ENCODE results near the gene TCTA. TPM values are rescaled to one million over a fixed set of nuclear protein-coding genes. Genes with fewer than 3 reads are reported as not detected.

Gene TCTA
- total and polyA plus RNA-seq, 10 of the 15 experiments (the other 5 are each of a cell fraction or from before 2014, with no cell fraction given), result 6.5 to 30.5 (median 18.3) TPM

DNA sequence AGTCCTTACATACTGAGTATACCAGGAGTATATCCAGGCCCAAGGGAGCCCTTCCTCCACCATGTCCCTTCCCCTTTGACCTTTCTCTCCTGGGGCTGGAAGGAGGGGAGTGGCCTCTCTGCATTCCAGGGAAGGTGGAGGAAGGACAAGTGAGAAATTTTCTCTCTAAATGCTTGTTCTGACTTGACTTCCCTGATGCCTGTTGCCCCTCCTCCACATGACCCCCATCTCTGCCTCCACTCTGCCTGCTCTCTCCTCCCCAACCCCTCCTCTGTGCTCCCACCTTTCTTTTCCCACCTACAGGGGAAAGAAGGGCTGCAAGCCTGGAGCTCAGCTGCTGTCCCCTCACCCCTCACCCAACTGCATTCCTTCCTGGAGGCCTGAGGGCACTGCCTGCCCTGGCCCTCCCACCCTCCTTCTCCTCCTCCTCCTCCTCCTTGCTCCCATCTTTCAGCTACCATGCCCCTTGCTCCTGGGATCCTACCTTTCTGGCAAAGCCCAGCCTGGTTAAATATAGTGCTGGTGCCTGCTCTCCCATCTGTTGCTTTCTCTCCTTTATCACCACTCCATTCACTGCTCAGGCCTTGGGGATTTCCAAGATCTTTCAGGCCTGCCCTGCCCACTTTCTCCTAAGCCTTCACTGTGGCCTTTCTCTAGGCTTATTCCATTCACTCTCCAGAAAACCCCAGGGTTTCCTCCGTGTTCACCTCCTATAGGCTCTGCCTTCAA lies 49.4 kb downstream of the TCTA start (continued):
- TF ChIP-seq, protein P1, sequence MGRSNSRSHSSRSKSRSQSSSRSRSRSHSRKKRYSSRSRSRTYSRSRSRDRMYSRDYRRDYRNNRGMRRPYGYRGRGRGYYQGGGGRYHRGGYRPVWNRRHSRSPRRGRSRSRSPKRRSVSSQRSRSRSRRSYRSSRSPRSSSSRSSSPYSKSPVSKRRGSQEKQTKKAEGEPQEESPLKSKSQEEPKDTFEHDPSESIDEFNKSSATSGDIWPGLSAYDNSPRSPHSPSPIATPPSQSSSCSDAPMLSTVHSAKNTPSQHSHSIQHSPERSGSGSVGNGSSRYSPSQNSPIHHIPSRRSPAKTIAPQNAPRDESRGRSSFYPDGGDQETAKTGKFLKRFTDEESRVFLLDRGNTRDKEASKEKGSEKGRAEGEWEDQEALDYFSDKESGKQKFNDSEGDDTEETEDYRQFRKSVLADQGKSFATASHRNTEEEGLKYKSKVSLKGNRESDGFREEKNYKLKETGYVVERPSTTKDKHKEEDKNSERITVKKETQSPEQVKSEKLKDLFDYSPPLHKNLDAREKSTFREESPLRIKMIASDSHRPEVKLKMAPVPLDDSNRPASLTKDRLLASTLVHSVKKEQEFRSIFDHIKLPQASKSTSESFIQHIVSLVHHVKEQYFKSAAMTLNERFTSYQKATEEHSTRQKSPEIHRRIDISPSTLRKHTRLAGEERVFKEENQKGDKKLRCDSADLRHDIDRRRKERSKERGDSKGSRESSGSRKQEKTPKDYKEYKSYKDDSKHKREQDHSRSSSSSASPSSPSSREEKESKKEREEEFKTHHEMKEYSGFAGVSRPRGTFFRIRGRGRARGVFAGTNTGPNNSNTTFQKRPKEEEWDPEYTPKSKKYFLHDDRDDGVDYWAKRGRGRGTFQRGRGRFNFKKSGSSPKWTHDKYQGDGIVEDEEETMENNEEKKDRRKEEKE (IDR thresholded peaks at IDR 0.05), result no peak
- TF ChIP-seq TARDBP (IDR thresholded peaks at IDR 0.05; ENCODE audit: borderline replicate concordance) (no peak), CBX5 (IDR thresholded peaks at IDR 0.05; ENCODE audit: low read depth) (no peak), WRNIP1 (IDR thresholded peaks at IDR 0.05; ENCODE audit: borderline replicate concordance, low read depth, low read length) (no peak), SMC3 (IDR thresholded peaks at IDR 0.05; ENCODE audit: borderline replicate concordance, low read length) (no peak), TCF12 (IDR thresholded peaks at IDR 0.05; ENCODE audit: low read depth, low read length) (no peak)
- TF ChIP-seq, protein P2, sequence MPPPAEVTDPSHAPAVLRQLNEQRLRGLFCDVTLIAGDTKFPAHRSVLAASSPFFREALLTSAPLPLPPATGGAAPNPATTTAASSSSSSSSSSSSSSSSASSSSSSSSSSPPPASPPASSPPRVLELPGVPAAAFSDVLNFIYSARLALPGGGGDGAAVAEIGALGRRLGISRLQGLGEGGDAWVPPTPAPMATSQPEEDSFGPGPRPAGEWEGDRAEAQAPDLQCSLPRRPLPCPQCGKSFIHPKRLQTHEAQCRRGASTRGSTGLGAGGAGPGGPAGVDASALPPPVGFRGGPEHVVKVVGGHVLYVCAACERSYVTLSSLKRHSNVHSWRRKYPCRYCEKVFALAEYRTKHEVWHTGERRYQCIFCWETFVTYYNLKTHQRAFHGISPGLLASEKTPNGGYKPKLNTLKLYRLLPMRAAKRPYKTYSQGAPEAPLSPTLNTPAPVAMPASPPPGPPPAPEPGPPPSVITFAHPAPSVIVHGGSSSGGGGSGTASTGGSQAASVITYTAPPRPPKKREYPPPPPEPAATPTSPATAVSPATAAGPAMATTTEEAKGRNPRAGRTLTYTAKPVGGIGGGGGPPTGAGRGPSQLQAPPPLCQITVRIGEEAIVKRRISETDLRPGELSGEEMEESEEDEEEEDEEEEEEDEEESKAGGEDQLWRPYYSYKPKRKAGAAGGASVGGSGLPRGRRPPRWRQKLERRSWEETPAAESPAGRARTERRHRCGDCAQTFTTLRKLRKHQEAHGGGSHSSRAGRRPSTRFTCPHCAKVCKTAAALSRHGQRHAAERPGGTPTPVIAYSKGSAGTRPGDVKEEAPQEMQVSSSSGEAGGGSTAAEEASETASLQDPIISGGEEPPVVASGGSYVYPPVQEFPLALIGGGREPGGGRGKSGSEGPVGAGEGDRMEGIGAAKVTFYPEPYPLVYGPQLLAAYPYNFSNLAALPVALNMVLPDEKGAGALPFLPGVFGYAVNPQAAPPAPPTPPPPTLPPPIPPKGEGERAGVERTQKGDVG (CRISPR knock-in tag; IDR thresholded peaks at IDR 0.05), result no peak
- TF ChIP-seq, protein P3, sequence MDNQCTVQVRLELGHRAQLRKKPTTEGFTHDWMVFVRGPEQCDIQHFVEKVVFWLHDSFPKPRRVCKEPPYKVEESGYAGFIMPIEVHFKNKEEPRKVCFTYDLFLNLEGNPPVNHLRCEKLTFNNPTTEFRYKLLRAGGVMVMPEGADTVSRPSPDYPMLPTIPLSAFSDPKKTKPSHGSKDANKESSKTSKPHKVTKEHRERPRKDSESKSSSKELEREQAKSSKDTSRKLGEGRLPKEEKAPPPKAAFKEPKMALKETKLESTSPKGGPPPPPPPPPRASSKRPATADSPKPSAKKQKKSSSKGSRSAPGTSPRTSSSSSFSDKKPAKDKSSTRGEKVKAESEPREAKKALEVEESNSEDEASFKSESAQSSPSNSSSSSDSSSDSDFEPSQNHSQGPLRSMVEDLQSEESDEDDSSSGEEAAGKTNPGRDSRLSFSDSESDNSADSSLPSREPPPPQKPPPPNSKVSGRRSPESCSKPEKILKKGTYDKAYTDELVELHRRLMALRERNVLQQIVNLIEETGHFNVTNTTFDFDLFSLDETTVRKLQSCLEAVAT (IDR thresholded peaks at IDR 0.05), result no peak
